Liver (tissue), 3 donors: ENCODE measurements around the gene F2R.

ENCODE experiments used
- EGR1 ChIP-seq, 2 donors: IDR thresholded peaks; 2 replicates each; pipeline ENCODE4 v1.6.1; 2016 to 2018; ENCODE audit warnings: antibody characterized with exemption in 2 of 2, low read depth in 2 of 2
- GABPA ChIP-seq, 2 donors: IDR thresholded peaks in 1 of 2; conservative IDR thresholded peaks in 1 of 2; 2 replicates each; pipeline ENCODE4 v1.6.1; 2016; ENCODE audit warnings: antibody characterized with exemption in 2 of 2, mild to moderate bottlenecking in 1 of 2, moderate library complexity in 1 of 2
- HNF4A ChIP-seq, 2 donors: conservative IDR thresholded peaks; 2 replicates each; pipeline ENCODE4 v1.6.1; 2016; ENCODE audit warnings: antibody characterized with exemption in 2 of 2, mild to moderate bottlenecking in 2 of 2
- HNF4G ChIP-seq: IDR thresholded peaks from 2 replicates; pipeline ENCODE4 v1.6.1; 2016; ENCODE audit warnings: antibody characterized with exemption
- NR2F2 ChIP-seq: IDR thresholded peaks from 2 replicates; pipeline ENCODE4 v1.6.1; 2016; ENCODE audit warnings: antibody characterized with exemption
- SP1 ChIP-seq: IDR thresholded peaks from 2 replicates; pipeline ENCODE4 v1.6.1; 2018; ENCODE audit warnings: antibody characterized with exemption, mild to moderate bottlenecking
- TAF1 ChIP-seq: conservative IDR thresholded peaks from 2 replicates; pipeline ENCODE4 v1.6.1; 2016; ENCODE audit warnings: antibody characterized with exemption, mild to moderate bottlenecking
- YY1 ChIP-seq: IDR thresholded peaks from 2 replicates; pipeline ENCODE4 v1.6.1; 2016; ENCODE audit warnings: antibody characterized with exemption, mild to moderate bottlenecking
- TF ChIP-seq, protein P1 (sequence below): fragments of 150-350 bp; IDR thresholded peaks from 2 replicates; pipeline ENCODE4 v1.5.1; 2017; ENCODE audit warnings: improper control_type of control experiment, low read depth, low read length; ENCODE audit not compliant: missing input control
- TF ChIP-seq, protein P2 (sequence below): IDR thresholded peaks from 2 replicates; pipeline ENCODE4 v1.6.1; 2016; ENCODE audit warnings: antibody characterized with exemption
- TF ChIP-seq, protein P3 (sequence below): IDR thresholded peaks from 2 replicates; pipeline ENCODE4 v1.6.1; 2016; ENCODE audit warnings: antibody characterized with exemption, mild to moderate bottlenecking
- TF ChIP-seq, protein P4 (sequence below): IDR thresholded peaks from 2 replicates; pipeline ENCODE4 v1.6.1; 2016; ENCODE audit warnings: antibody characterized with exemption
- TF ChIP-seq, protein P5 (sequence below): IDR thresholded peaks from 2 replicates; pipeline ENCODE4 v1.6.1; 2016; ENCODE audit warnings: antibody characterized with exemption
- donor health status: healthy.
- donor health status: healthy.

DNA sequence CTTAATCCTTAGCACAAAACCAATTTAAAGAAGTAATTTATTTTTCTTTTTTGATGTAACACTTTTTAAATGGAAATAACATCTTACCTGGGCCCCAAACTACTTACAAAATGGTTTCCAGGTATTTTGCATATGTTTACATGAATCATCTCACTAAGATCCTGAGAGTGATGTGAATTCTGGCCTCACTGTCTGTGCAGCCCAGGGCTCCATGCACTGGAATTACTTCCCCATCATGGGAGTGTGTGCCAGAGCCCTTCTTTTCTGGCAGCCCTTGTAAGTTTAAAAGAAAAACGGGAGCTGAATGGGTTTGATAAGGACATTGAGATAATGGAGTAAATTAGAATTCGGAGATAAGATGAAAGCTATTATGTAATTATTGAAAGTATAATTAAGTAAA, 12.2 kb upstream of the F2R start:
- TF ChIP-seq, protein P1, sequence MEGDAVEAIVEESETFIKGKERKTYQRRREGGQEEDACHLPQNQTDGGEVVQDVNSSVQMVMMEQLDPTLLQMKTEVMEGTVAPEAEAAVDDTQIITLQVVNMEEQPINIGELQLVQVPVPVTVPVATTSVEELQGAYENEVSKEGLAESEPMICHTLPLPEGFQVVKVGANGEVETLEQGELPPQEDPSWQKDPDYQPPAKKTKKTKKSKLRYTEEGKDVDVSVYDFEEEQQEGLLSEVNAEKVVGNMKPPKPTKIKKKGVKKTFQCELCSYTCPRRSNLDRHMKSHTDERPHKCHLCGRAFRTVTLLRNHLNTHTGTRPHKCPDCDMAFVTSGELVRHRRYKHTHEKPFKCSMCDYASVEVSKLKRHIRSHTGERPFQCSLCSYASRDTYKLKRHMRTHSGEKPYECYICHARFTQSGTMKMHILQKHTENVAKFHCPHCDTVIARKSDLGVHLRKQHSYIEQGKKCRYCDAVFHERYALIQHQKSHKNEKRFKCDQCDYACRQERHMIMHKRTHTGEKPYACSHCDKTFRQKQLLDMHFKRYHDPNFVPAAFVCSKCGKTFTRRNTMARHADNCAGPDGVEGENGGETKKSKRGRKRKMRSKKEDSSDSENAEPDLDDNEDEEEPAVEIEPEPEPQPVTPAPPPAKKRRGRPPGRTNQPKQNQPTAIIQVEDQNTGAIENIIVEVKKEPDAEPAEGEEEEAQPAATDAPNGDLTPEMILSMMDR, result no peak
- TF ChIP-seq, protein P2, sequence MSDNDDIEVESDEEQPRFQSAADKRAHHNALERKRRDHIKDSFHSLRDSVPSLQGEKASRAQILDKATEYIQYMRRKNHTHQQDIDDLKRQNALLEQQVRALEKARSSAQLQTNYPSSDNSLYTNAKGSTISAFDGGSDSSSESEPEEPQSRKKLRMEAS, result no peak
- no peak for TF ChIP-seq SP1
- no peak for TF ChIP-seq HNF4A (conservative IDR thresholded peaks at IDR 0.05)
- no peak for TF ChIP-seq TAF1
- TF ChIP-seq HNF4G, result no peak
- TF ChIP-seq, protein P3, sequence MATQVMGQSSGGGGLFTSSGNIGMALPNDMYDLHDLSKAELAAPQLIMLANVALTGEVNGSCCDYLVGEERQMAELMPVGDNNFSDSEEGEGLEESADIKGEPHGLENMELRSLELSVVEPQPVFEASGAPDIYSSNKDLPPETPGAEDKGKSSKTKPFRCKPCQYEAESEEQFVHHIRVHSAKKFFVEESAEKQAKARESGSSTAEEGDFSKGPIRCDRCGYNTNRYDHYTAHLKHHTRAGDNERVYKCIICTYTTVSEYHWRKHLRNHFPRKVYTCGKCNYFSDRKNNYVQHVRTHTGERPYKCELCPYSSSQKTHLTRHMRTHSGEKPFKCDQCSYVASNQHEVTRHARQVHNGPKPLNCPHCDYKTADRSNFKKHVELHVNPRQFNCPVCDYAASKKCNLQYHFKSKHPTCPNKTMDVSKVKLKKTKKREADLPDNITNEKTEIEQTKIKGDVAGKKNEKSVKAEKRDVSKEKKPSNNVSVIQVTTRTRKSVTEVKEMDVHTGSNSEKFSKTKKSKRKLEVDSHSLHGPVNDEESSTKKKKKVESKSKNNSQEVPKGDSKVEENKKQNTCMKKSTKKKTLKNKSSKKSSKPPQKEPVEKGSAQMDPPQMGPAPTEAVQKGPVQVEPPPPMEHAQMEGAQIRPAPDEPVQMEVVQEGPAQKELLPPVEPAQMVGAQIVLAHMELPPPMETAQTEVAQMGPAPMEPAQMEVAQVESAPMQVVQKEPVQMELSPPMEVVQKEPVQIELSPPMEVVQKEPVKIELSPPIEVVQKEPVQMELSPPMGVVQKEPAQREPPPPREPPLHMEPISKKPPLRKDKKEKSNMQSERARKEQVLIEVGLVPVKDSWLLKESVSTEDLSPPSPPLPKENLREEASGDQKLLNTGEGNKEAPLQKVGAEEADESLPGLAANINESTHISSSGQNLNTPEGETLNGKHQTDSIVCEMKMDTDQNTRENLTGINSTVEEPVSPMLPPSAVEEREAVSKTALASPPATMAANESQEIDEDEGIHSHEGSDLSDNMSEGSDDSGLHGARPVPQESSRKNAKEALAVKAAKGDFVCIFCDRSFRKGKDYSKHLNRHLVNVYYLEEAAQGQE, result no peak
- TF ChIP-seq, protein P4, sequence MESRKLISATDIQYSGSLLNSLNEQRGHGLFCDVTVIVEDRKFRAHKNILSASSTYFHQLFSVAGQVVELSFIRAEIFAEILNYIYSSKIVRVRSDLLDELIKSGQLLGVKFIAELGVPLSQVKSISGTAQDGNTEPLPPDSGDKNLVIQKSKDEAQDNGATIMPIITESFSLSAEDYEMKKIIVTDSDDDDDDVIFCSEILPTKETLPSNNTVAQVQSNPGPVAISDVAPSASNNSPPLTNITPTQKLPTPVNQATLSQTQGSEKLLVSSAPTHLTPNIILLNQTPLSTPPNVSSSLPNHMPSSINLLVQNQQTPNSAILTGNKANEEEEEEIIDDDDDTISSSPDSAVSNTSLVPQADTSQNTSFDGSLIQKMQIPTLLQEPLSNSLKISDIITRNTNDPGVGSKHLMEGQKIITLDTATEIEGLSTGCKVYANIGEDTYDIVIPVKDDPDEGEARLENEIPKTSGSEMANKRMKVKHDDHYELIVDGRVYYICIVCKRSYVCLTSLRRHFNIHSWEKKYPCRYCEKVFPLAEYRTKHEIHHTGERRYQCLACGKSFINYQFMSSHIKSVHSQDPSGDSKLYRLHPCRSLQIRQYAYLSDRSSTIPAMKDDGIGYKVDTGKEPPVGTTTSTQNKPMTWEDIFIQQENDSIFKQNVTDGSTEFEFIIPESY, result no peak
- TF ChIP-seq EGR1 (IDR thresholded peaks at IDR 0.05; ENCODE audit: low read depth in 2 of 2), result no peak
- TF ChIP-seq YY1, result no peak
- TF ChIP-seq NR2F2, result no peak
- TF ChIP-seq, protein P5, sequence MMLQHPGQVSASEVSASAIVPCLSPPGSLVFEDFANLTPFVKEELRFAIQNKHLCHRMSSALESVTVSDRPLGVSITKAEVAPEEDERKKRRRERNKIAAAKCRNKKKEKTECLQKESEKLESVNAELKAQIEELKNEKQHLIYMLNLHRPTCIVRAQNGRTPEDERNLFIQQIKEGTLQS, result no peak
- no peak for TF ChIP-seq GABPA (IDR thresholded peaks at IDR 0.05 in 1 of 2, conservative IDR thresholded peaks at IDR 0.05 in 1 of 2)
